Astrocyte (in vitro differentiated cells and primary cell): Measurements from ENCODE around the gene TMEM238L. TPM values are rescaled to one million over a fixed set of nuclear protein-coding genes. Genes with fewer than 3 reads are reported as not detected.

Experiments
- DNase-seq: peaks from one replicate; pipeline ENCODE4 v3.0.0-alpha.2; 2010; ENCODE audit warnings: low read depth
- FAIRE-seq: peaks from 2 replicates; lab custom pipeline; 2011; peaks lifted over from hg19 to GRCh38; lab: Jason Lieb, UNC
- H2AFZ ChIP-seq: 2 replicates; pipeline ENCODE4 v1.6.0; 2012; ENCODE audit warnings: low read depth, low read length, inconsistent platforms
- H3K27ac ChIP-seq: 2 replicates; pipeline ENCODE4 v1.5.1; 2011; ENCODE audit warnings: low read depth, low read length, inconsistent platforms
- H3K27me3 ChIP-seq: 2 replicates; pipeline ENCODE4 v1.6.0; 2011; ENCODE audit warnings: low read length, inconsistent platforms; ENCODE audit not compliant: insufficient read depth
- H3K36me3 ChIP-seq: 2 replicates; pipeline ENCODE4 v1.5.1; 2011; ENCODE audit warnings: low read length, inconsistent platforms; ENCODE audit not compliant: insufficient read depth
- H3K4me1 ChIP-seq: 2 replicates; pipeline ENCODE4 v1.5.1; 2011; ENCODE audit warnings: low read length, inconsistent platforms; ENCODE audit not compliant: insufficient read depth
- H3K4me2 ChIP-seq: 2 replicates; pipeline ENCODE4 v1.6.0; 2012; ENCODE audit warnings: low read length, inconsistent platforms
- H3K4me3 ChIP-seq: 2 replicates; pipeline ENCODE4 v1.5.1; 2011; ENCODE audit warnings: low read depth, mild to moderate bottlenecking, low read length, inconsistent platforms; ENCODE audit not compliant: insufficient read depth
- H3K79me2 ChIP-seq: 2 replicates; pipeline ENCODE4 v1.6.0; 2012; ENCODE audit warnings: mild to moderate bottlenecking, low read length, inconsistent platforms; ENCODE audit not compliant: insufficient read depth
- H3K9ac ChIP-seq: 2 replicates; pipeline ENCODE4 v1.6.0; 2012; ENCODE audit warnings: mild to moderate bottlenecking, low read length, inconsistent platforms
- H3K9me3 ChIP-seq: 2 replicates; pipeline ENCODE4 v1.5.1; 2012; ENCODE audit warnings: low read depth, mild to moderate bottlenecking, low read length, inconsistent platforms; ENCODE audit not compliant: insufficient read depth
- H4K20me1 ChIP-seq: 2 replicates; pipeline ENCODE4 v1.6.0; 2012; ENCODE audit warnings: low read length, inconsistent platforms; ENCODE audit not compliant: insufficient read depth
- H3K27ac Mint-ChIP-seq: one replicate; pipeline ENCODE4 v1.8.0; 2021; ENCODE audit warnings: mild to moderate bottlenecking, mixed read lengths; ENCODE audit not compliant: unreplicated experiment
- H3K27me3 Mint-ChIP-seq: one replicate; pipeline ENCODE4 v1.8.0; 2021; ENCODE audit warnings: low read depth, mixed read lengths; ENCODE audit not compliant: unreplicated experiment
- H3K36me3 Mint-ChIP-seq: one replicate; pipeline ENCODE4 v1.8.0; 2021; ENCODE audit warnings: low read depth, mixed read lengths; ENCODE audit not compliant: unreplicated experiment
- H3K4me1 Mint-ChIP-seq: one replicate; pipeline ENCODE4 v1.8.0; 2021; ENCODE audit warnings: low read depth, mixed read lengths; ENCODE audit not compliant: unreplicated experiment
- H3K4me3 Mint-ChIP-seq: one replicate; pipeline ENCODE4 v1.8.0; 2021; ENCODE audit warnings: mild to moderate bottlenecking, moderate library complexity, mixed read lengths; ENCODE audit not compliant: unreplicated experiment
- H3K9me3 Mint-ChIP-seq: one replicate; pipeline ENCODE4 v1.8.0; 2021; ENCODE audit warnings: mild to moderate bottlenecking, mixed read lengths; ENCODE audit not compliant: unreplicated experiment
- EZH2 ChIP-seq: IDR thresholded peaks from 2 replicates; pipeline ENCODE4 v1.6.1; 2012; ENCODE audit warnings: mild to moderate bottlenecking, low read length, inconsistent platforms; ENCODE audit not compliant: insufficient read depth
- total RNA-seq: library from RNA; stranded (reverse); gene quantifications from 2 replicates; pipeline ENCODE4 v1.2.1, GENCODE V29; 2021
- TF ChIP-seq, protein P1 (sequence below): IDR thresholded peaks from 2 replicates; pipeline ENCODE4 v1.5.1; 2011; ENCODE audit warnings: low read depth, mild to moderate bottlenecking, inconsistent platforms, low read length, moderate library complexity; ENCODE audit not compliant: insufficient read depth

Gene TMEM238L
- total RNA-seq, 1 donor from 2014 or later = not detected

DNA sequence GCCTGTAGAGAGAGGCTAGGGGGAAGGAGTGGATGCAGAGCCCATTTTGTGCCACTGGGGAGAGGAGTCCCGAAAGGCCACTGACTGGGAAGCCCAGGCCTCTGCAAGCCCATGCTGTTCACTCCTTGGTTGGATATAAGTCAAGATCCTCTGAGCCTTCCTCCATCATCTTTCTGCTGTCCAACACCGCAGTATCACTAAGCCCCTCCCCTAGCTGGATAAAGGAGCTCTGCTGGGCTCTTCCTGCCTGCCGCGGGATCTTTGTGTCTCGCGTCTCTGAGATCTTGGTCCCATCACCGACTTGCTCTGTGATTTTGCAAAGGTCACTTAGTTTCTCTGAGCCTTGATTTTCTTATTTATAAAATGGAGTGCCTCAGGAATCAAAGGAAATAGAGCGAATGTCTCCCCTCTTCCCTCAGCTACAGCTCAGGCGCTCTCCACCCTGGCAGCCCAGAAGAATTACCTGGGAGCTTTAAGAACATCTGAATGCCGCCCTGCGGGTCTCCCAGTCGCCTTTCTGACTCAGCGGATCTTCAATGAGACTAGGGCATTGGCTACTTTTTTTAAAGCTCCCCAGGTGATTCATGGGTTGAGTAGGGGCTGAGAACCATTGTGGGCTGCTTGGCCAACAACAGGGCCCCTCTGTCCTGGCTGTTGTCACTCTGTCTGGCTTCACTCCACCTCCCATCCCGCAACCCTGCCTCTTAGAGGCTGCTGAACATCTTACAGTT, 48.9 kb downstream of the TMEM238L start:
- Mint-ChIP-seq H3K4me1 (no peaks in the 10 kb centered on the region), H3K9me3 (no peaks in the 10 kb centered on the region), H3K27ac (no peak overlapping the region), H3K27me3 (peaks cover 14% of the 10 kb centered on the region), H3K36me3 (no peaks in the 10 kb centered on the region), H3K4me3 (no peak overlapping the region)
- FAIRE-seq (no peak), DNase-seq (no peak)
- TF ChIP-seq EZH2 = no peak
- TF ChIP-seq, protein P1, sequence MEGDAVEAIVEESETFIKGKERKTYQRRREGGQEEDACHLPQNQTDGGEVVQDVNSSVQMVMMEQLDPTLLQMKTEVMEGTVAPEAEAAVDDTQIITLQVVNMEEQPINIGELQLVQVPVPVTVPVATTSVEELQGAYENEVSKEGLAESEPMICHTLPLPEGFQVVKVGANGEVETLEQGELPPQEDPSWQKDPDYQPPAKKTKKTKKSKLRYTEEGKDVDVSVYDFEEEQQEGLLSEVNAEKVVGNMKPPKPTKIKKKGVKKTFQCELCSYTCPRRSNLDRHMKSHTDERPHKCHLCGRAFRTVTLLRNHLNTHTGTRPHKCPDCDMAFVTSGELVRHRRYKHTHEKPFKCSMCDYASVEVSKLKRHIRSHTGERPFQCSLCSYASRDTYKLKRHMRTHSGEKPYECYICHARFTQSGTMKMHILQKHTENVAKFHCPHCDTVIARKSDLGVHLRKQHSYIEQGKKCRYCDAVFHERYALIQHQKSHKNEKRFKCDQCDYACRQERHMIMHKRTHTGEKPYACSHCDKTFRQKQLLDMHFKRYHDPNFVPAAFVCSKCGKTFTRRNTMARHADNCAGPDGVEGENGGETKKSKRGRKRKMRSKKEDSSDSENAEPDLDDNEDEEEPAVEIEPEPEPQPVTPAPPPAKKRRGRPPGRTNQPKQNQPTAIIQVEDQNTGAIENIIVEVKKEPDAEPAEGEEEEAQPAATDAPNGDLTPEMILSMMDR = no peak
- Histone ChIP-seq H3K36me3 (no peaks in the 10 kb centered on the region), H4K20me1 (no peaks in the 10 kb centered on the region), H3K4me3 (no peak overlapping the region), H3K9ac (no peak overlapping the region), H3K4me2 (no peak overlapping the region), H3K4me1 (no peaks in the 10 kb centered on the region), H3K79me2 (no peaks in the 10 kb centered on the region), H3K27ac (no peak overlapping the region), H3K9me3 (no peaks in the 10 kb centered on the region), H2AFZ (no peak overlapping the region), H3K27me3 (no peaks in the 10 kb centered on the region)

DNA sequence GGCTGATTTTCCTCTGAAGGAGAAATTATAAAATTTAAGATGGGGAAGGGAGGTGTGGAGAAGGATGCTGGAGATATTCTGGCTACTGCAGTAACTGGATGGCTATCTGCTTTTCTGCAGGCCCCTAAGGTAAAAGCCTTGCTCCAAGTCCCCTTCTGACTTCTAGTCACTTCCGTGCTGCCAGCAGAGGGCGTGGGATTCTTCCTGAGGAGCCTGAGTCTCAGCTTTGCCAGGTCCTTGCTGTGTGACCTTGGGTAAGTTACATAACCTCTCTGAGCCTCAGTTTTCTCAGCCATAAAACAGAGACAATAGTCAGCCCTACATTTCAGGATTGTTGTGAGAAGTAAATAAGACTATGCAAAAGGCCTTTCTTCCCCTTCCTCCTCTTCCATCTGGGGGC, 49.8 kb downstream of the TMEM238L start:
- no peaks in the 10 kb centered on the region for H3K36me3 ChIP-seq
- no peaks in the 10 kb centered on the region for H3K9me3 ChIP-seq
- no peak overlapping the region for H3K4me3 ChIP-seq
- H3K27me3 ChIP-seq = no peaks in the 10 kb centered on the region
- Mint-ChIP-seq H3K36me3 (no peaks in the 10 kb centered on the region), H3K4me3 (no peak overlapping the region), H3K4me1 (no peaks in the 10 kb centered on the region), H3K27me3 (peaks cover 21% of the 10 kb centered on the region), H3K27ac (no peak overlapping the region), H3K9me3 (no peaks in the 10 kb centered on the region)
- no peaks in the 10 kb centered on the region for H3K4me1 ChIP-seq
- no peaks in the 10 kb centered on the region for H3K79me2 ChIP-seq
- DNase-seq (no peak), FAIRE-seq (no peak)
- H3K27ac ChIP-seq = no peak overlapping the region
- no peak overlapping the region for H2AFZ ChIP-seq
- no peak overlapping the region for H3K9ac ChIP-seq
- TF ChIP-seq, protein P1 = no peak
- TF ChIP-seq EZH2 = no peak
- no peaks in the 10 kb centered on the region for H4K20me1 ChIP-seq
- no peak overlapping the region for H3K4me2 ChIP-seq

DNA sequence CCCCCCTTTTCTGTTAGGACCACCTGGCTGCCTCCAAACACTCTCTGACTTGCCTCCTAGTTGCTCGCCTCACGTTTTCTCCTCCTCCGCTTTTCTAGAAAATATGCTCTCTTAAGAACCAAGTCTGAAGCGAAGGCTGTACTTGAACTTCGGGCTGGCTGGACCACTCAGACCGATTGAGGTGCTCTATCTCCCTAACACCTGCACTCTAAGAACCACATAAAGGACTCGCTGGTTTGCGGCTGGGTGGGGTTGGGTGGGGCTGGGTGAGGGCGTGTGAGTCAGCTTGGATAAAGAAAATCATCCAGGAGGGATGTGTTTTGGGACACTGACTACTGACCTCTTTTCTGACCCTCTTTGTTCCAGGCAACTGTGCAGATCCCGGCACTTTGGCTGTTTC, 51.2 kb downstream of the TMEM238L start:
- no peak for FAIRE-seq

More for the DNA sequence above, 51.2 kb downstream of the TMEM238L start:
- Mint-ChIP-seq H3K9me3 (no peaks in the 10 kb centered on the region), H3K27ac (no peak overlapping the region), H3K36me3 (no peaks in the 10 kb centered on the region), H3K4me3 (no peak overlapping the region), H3K27me3 (peaks cover 24% of the 10 kb centered on the region), H3K4me1 (no peaks in the 10 kb centered on the region)
- H3K4me2 ChIP-seq = no peak overlapping the region
- no peaks in the 10 kb centered on the region for H3K27me3 ChIP-seq
- H3K27ac ChIP-seq = no peak overlapping the region
- TF ChIP-seq EZH2 = no peak
- TF ChIP-seq, protein P1 = no peak
- H3K4me3 ChIP-seq = no peak overlapping the region
- H3K9ac ChIP-seq = no peak overlapping the region
- no peaks in the 10 kb centered on the region for H3K36me3 ChIP-seq
- no peaks in the 10 kb centered on the region for H3K4me1 ChIP-seq
- no peaks in the 10 kb centered on the region for H4K20me1 ChIP-seq
- no peak overlapping the region for H2AFZ ChIP-seq
- DNase-seq = no peak
- no peaks in the 10 kb centered on the region for H3K9me3 ChIP-seq
- H3K79me2 ChIP-seq = no peaks in the 10 kb centered on the region
